ENCODE measurements around the gene RAB23.

GRCh38 chr6:57205550-57206328 lies 16.4 kb downstream of the RAB23 start:
- TF ChIP-seq CTCF (IDR thresholded peaks at IDR 0.05; ENCODE audit: low read length) (no peak), EZH2 (IDR thresholded peaks at IDR 0.05; ENCODE audit: borderline replicate concordance, low read length) (no peak)

Measured in OCI-LY1 (cell line).